ENCODE measurements around the gene SARDH. TPM values are rescaled to one million over a fixed set of nuclear protein-coding genes. Genes with fewer than 3 reads are reported as not detected.
A peak's percentile ranks its signal among the peaks of the same experiment; 100 is the strongest.

SARDH gene
- total RNA-seq, 6 experiments from 2014 or later, result 67.3 to 183 (median 101) TPM

- DNase-seq (peak; percentile 54 to 70 (median 60)), ATAC-seq (peak; percentile 72 to 80 (median 76))
- Histone ChIP-seq H3K36me3 (peaks cover 0 to 9% (median 6%) of the 10 kb centered on the region in 4 donors), H3K4me3 (no peak overlapping the region), H3K4me1 (peaks cover 0 to 16% (median 0%) of the 10 kb centered on the region in 4 donors), H3K27ac (peak overlapping the region in 1 of 3 donors; percentile 37), H3K9me3 (no peaks in the 10 kb centered on the region), H3K27me3 (no peaks in the 10 kb centered on the region)
- TF ChIP-seq CTCF (IDR thresholded peaks at IDR 0.05) (no peak), POLR2A (IDR thresholded peaks at IDR 0.05) (no peak)
- intact Hi-C loops (cut with DNase I), result no loop called here
- 66% methylated on average over 28 of the region's 32 CpGs for WGBS (ENCODE audit: insufficient coverage, low coverage, low lambda C conversion rate, missing lambda C conversion rate)
Observed at GRCh38 chr9:133759146-133759900, 21.2 kb upstream of the SARDH start.

DNA sequence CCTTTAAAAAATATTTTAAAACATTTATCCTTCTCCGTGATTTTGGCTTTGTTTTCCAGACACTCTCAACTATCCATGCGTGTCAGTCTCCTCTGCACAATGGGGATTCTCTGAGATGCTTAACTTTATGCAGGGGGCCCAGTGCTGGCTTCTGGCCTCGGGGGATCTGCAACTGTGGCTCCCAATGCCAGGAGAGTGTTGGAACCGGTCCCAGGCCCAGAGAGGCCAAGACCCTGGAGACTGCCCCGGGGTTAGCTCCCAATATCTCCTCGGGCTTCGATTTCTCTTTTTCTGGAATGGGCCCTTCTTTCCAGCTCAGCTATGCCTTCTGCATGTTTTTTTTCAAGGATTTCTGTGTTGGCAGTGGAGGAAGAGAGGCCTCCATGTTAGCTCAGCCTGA lies 20.1 kb upstream of the SARDH start:
- WGBS (ENCODE audit: insufficient coverage, low coverage, low lambda C conversion rate, missing lambda C conversion rate), result 72% methylated on average over 5 of the region's 7 CpGs
- Histone ChIP-seq H3K36me3 (peaks cover 0 to 2% (median under 1%) of the 10 kb centered on the region in 4 donors), H3K4me1 (peaks cover 0 to 16% (median 0%) of the 10 kb centered on the region in 4 donors), H3K27ac (no peak overlapping the region), H3K27me3 (no peaks in the 10 kb centered on the region), H3K4me3 (no peak overlapping the region), H3K9me3 (no peaks in the 10 kb centered on the region)
- ATAC-seq, result no peak
- no peak for TF ChIP-seq POLR2A (IDR thresholded peaks at IDR 0.05)
- no peak for TF ChIP-seq CTCF (IDR thresholded peaks at IDR 0.05)
- intact Hi-C loops (cut with DNase I), result no loop called here
- DNase-seq, result peak in 1 of 3 donors; percentile 46

DNA sequence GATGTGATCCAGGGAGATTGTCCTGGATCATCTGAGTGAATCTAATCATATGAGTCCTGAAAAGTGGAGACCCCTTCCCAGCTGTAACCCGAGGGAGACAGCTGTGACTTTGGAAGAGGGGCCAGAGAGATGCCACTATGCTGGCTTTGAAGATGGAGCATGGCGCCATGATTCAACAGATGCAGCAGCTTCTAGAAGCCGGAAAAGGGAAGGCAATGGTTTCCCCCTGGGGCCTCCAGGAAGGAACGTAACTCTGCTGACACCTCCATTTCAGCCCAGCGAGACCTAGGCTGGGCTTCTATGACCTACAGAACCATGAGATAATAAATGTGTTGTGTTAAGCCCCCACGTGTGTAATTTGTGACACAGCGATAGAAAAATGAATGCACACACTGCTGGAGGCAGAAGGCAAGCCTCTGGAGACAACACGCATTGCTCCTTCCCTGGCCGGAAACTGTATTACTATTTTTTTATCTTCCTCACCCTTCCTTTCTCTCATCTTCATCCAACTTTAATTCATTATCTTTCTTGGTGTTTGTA lies 16.6 kb upstream of the SARDH start:
- Histone ChIP-seq H3K4me1 (peaks cover 0 to 16% (median 0%) of the 10 kb centered on the region in 4 donors), H3K27me3 (no peaks in the 10 kb centered on the region), H3K4me3 (no peak overlapping the region), H3K27ac (no peak overlapping the region), H3K36me3 (no peaks in the 10 kb centered on the region), H3K9me3 (no peaks in the 10 kb centered on the region)
- 48% methylated on average over 2 of the region's 9 CpGs for WGBS (ENCODE audit: insufficient coverage, low coverage, low lambda C conversion rate, missing lambda C conversion rate)
- DNase-seq, result peak in 1 of 3 donors; percentile 15
- ATAC-seq, result no peak
- TF ChIP-seq CTCF (IDR thresholded peaks at IDR 0.05) (no peak), POLR2A (IDR thresholded peaks at IDR 0.05) (no peak)
- intact Hi-C loops (cut with DNase I), result no loop called here

- Histone ChIP-seq H3K9me3 (no peaks in the 10 kb centered on the region), H3K4me1 (peaks cover 0 to 16% (median 0%) of the 10 kb centered on the region in 4 donors), H3K4me3 (no peak overlapping the region), H3K27me3 (no peaks in the 10 kb centered on the region), H3K27ac (no peak overlapping the region), H3K36me3 (no peaks in the 10 kb centered on the region)
- DNase-seq (peak in 1 of 3 donors; percentile 18), ATAC-seq (no peak)
- WGBS (ENCODE audit: insufficient coverage, low coverage, low lambda C conversion rate, missing lambda C conversion rate), result 78% methylated on average over 6 of the region's 6 CpGs
- TF ChIP-seq CTCF (IDR thresholded peaks at IDR 0.05) (no peak), POLR2A (IDR thresholded peaks at IDR 0.05) (no peak)
- intact Hi-C loops (cut with DNase I), result no loop called here
Observed at GRCh38 chr9:133754187-133754586, 16.0 kb upstream of the SARDH start.

Data from right lobe of liver (tissue), 6 donors.